ENCODE data around the gene NOC4L.

DNA sequence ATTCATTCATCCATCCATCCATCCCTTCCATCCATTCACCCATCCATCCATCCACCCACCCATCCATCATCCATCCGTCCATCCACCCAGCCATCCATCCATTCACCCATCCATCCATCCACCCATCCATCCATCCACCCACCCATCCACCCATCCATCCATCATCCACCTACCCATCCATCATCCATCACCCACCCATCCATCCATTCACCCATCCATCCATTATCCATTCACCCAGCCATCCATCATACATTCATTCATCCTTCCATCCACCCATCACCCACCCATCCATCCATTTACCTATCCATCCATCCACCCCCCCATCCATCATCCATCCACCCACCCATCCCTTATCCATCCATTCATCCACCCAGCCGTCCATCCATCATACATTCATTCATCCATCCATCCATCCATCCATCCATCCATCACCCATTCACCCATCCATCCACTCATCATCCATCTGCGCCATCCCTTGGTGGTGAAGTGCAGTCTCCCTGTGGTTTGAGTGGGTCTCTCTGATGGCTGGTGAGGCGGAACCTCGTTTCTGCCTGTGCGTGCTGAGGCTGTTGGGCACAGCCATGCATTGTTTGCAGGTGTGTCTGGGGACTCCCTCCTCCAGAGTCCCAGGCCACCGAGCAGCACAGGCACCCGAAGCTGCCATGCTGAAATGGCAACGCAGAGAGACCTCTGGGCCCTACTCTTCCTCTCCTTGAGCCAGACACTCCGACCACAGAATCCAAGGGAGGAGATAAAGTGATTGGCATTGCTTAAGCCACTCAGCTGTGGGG lies 22.7 kb downstream of the NOC4L start:
- TF ChIP-seq CTCF (conservative IDR thresholded peaks at IDR 0.05; ENCODE audit: low read depth, low read length) = no peak
- TF ChIP-seq RCOR1 (IDR thresholded peaks at IDR 0.05; ENCODE audit: insufficient replicate concordance, low read length) = no peak
- TF ChIP-seq, protein P1, sequence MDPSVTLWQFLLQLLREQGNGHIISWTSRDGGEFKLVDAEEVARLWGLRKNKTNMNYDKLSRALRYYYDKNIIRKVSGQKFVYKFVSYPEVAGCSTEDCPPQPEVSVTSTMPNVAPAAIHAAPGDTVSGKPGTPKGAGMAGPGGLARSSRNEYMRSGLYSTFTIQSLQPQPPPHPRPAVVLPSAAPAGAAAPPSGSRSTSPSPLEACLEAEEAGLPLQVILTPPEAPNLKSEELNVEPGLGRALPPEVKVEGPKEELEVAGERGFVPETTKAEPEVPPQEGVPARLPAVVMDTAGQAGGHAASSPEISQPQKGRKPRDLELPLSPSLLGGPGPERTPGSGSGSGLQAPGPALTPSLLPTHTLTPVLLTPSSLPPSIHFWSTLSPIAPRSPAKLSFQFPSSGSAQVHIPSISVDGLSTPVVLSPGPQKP (IDR thresholded peaks at IDR 0.05; ENCODE audit: borderline replicate concordance, low read depth, low read length) = no peak
- TF ChIP-seq FOS (IDR thresholded peaks at IDR 0.05; ENCODE audit: low read depth, low read length) = no peak
- no peak for TF ChIP-seq POLR2A (IDR thresholded peaks at IDR 0.05; ENCODE audit: low read depth, low read length)
- TF ChIP-seq BHLHE40 (IDR thresholded peaks at IDR 0.05; ENCODE audit: low read depth, low read length) = no peak
- no peak for TF ChIP-seq NFE2L2 (IDR thresholded peaks at IDR 0.05; ENCODE audit: low read depth, low read length)
